ENCODE measurements around the gene CLSTN2.

The CLSTN2 gene

DNA sequence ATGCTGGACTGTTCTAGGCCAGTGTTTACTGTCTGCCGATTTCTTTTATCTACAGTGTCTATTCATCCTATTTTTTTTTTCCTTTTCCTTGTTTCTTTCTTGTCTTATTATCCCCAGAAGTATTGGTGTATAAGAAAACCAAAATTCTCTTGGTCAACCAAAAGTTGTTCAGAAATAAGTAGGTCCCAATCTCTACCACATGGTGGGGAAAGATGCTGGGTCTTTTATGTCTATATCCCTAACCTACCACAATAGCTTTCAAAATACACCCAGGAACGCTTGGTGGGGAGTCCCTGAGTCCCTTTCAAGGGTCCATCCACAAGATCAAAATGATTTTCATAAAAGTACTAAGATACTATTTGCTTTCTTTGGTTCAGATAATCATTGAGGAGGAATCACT lies 225.6 kb downstream of the CLSTN2 start:
- no peak overlapping the region for H3K9ac ChIP-seq (ENCODE audit: low read length)
- no peak overlapping the region for H3K4me3 ChIP-seq (ENCODE audit: low read length)
- no peaks in the 10 kb centered on the region for H3F3A ChIP-seq (ENCODE audit: insufficient read depth, low read length)
- no peaks in the 10 kb centered on the region for H3K36me3 ChIP-seq (replicated peaks; ENCODE audit: insufficient read depth, low read length)
- no peak overlapping the region for H3K27ac ChIP-seq (ENCODE audit: low read length)
- H3K4me2 ChIP-seq (ENCODE audit: low read depth, low read length) = no peak overlapping the region
- DNase-seq = no peak
- H3K79me2 ChIP-seq (ENCODE audit: low read length) = no peaks in the 10 kb centered on the region
- no peak overlapping the region for H2AFZ ChIP-seq (ENCODE audit: low read length)
- TF ChIP-seq, protein P1, sequence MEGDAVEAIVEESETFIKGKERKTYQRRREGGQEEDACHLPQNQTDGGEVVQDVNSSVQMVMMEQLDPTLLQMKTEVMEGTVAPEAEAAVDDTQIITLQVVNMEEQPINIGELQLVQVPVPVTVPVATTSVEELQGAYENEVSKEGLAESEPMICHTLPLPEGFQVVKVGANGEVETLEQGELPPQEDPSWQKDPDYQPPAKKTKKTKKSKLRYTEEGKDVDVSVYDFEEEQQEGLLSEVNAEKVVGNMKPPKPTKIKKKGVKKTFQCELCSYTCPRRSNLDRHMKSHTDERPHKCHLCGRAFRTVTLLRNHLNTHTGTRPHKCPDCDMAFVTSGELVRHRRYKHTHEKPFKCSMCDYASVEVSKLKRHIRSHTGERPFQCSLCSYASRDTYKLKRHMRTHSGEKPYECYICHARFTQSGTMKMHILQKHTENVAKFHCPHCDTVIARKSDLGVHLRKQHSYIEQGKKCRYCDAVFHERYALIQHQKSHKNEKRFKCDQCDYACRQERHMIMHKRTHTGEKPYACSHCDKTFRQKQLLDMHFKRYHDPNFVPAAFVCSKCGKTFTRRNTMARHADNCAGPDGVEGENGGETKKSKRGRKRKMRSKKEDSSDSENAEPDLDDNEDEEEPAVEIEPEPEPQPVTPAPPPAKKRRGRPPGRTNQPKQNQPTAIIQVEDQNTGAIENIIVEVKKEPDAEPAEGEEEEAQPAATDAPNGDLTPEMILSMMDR (IDR thresholded peaks at IDR 0.05; ENCODE audit: low read length) = no peak
- TF ChIP-seq EZH2phosphoT487 (IDR thresholded peaks at IDR 0.05; ENCODE audit: low read length) (no peak), EZH2 (optimal IDR thresholded peaks at IDR 0.05; ENCODE audit: low read depth, low read length) (no peak)
- no peaks in the 10 kb centered on the region for H3K9me3 ChIP-seq (replicated peaks; ENCODE audit: insufficient read depth, low read length)
- no peaks in the 10 kb centered on the region for H3K4me1 ChIP-seq (ENCODE audit: low read length)
- no peaks in the 10 kb centered on the region for H4K20me1 ChIP-seq (ENCODE audit: insufficient read depth, low read length)
- H3K27me3 ChIP-seq (replicated peaks; ENCODE audit: insufficient read depth, low read length) = no peaks in the 10 kb centered on the region
- H3K9me2 ChIP-seq (replicated peaks; ENCODE audit: insufficient read depth, low read length) = no peaks in the 10 kb centered on the region

DNA sequence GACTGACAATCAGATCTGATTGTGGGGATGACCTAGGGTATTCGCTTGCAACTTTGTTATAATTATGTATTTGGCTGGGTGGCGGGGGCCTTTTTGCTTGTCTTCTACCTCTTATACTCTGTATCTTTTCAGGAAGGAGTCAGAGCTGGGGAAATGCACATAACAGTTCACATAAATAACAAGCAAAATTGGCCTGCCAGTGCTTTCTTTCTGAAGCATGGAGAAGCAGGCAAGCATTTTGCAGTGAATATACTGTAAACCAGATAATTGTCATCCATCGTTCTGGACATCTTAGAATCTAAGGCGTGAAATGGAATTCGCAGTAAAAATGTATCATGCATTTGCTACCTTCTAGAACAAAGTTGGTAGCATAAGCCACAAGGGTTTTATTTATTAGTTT lies 227.6 kb downstream of the CLSTN2 start:
- Histone ChIP-seq H3K79me2 (ENCODE audit: low read length) (no peaks in the 10 kb centered on the region), H2AFZ (ENCODE audit: low read length) (no peak overlapping the region), H3K9me2 (replicated peaks; ENCODE audit: insufficient read depth, low read length) (no peaks in the 10 kb centered on the region), H3K4me2 (ENCODE audit: low read depth, low read length) (no peak overlapping the region), H3K27ac (ENCODE audit: low read length) (no peak overlapping the region), H3K4me3 (ENCODE audit: low read length) (no peak overlapping the region), H3K36me3 (replicated peaks; ENCODE audit: insufficient read depth, low read length) (no peaks in the 10 kb centered on the region), H4K20me1 (ENCODE audit: insufficient read depth, low read length) (no peaks in the 10 kb centered on the region), H3F3A (ENCODE audit: insufficient read depth, low read length) (no peaks in the 10 kb centered on the region), H3K9ac (ENCODE audit: low read length) (no peak overlapping the region), H3K4me1 (ENCODE audit: low read length) (no peaks in the 10 kb centered on the region), H3K9me3 (replicated peaks; ENCODE audit: insufficient read depth, low read length) (no peaks in the 10 kb centered on the region), H3K27me3 (replicated peaks; ENCODE audit: insufficient read depth, low read length) (no peaks in the 10 kb centered on the region)
- TF ChIP-seq EZH2 (optimal IDR thresholded peaks at IDR 0.05; ENCODE audit: low read depth, low read length) (no peak), EZH2phosphoT487 (IDR thresholded peaks at IDR 0.05; ENCODE audit: low read length) (no peak)
- TF ChIP-seq, protein P1 (IDR thresholded peaks at IDR 0.05; ENCODE audit: low read length) = no peak
- no peak for DNase-seq

DNA sequence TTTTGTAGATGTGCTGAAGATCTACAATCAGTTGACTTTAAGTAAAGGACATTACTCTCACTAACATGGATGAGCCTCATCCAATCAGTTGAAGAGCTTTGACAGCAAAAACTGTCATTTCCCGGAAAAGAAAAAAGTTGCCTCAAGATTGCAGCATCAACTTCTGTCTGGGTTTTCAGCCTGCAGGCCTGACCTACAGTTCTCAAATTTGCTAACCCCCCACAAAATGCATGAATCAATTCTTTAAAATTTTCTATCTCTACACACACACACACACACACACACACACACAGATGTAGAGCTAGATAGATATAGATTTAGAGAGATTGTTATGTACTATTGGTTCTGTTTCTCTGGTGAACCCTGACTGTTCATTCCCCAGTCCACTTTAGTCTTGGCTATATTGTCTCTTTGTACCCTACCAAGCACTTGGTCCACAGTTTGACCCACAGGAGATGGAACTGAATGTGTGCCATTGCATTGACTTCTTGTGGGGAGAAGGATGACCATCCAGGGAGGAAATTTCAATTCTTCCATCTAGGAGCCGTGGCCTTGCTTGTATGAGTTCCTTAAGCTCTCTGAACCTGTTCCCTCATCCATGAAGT lies 228.3 kb downstream of the CLSTN2 start:
- no peak for DNase-seq
- no peaks in the 10 kb centered on the region for H3F3A ChIP-seq (ENCODE audit: insufficient read depth, low read length)
- no peak overlapping the region for H3K27ac ChIP-seq (ENCODE audit: low read length)
- H3K9ac ChIP-seq (ENCODE audit: low read length) = no peak overlapping the region
- TF ChIP-seq, protein P1 (IDR thresholded peaks at IDR 0.05; ENCODE audit: low read length) = no peak
- TF ChIP-seq EZH2phosphoT487 (IDR thresholded peaks at IDR 0.05; ENCODE audit: low read length) (no peak), EZH2 (optimal IDR thresholded peaks at IDR 0.05; ENCODE audit: low read depth, low read length) (no peak)
- H3K36me3 ChIP-seq (replicated peaks; ENCODE audit: insufficient read depth, low read length) = no peaks in the 10 kb centered on the region
- no peak overlapping the region for H3K4me2 ChIP-seq (ENCODE audit: low read depth, low read length)
- no peaks in the 10 kb centered on the region for H3K27me3 ChIP-seq (replicated peaks; ENCODE audit: insufficient read depth, low read length)
- no peaks in the 10 kb centered on the region for H3K9me2 ChIP-seq (replicated peaks; ENCODE audit: insufficient read depth, low read length)
- no peaks in the 10 kb centered on the region for H4K20me1 ChIP-seq (ENCODE audit: insufficient read depth, low read length)
- no peaks in the 10 kb centered on the region for H3K79me2 ChIP-seq (ENCODE audit: low read length)
- H2AFZ ChIP-seq (ENCODE audit: low read length) = no peak overlapping the region
- H3K9me3 ChIP-seq (replicated peaks; ENCODE audit: insufficient read depth, low read length) = no peaks in the 10 kb centered on the region
- H3K4me3 ChIP-seq (ENCODE audit: low read length) = no peak overlapping the region
- H3K4me1 ChIP-seq (ENCODE audit: low read length) = no peaks in the 10 kb centered on the region

All from MM.1S (cell line).